Hematopoietic multipotent progenitor cell (in vitro differentiated cells): ENCODE measurements around the gene ZNRF4. TPM values are rescaled to one million over a fixed set of nuclear protein-coding genes. Genes with fewer than 3 reads are reported as not detected.
"Not testable (repeated sequence)": the region's sequence is repeated elsewhere in the genome, so short reads cannot be mapped to it uniquely, and the experiment has no call there.

Source experiments
- DNase-seq, 3 donors: peaks; one replicate each; pipeline ENCODE4 v3.0.0-alpha.2; 2011 to 2015; ENCODE audit warnings: low read depth in 2 of 3, low spot score in 2 of 3
- total RNA-seq: library from RNA; depleted of rRNA; stranded (reverse); fragments of >200 nt; gene quantifications from one replicate; pipeline ENCODE4 v1.2.3, GENCODE V29; 2012

The ZNRF4 gene
- total RNA-seq, result not detected

GRCh38 chr19:5455367-5456129 lies at the start of gene ZNRF4:
ZNRF4 (plus strand) TSS chr19:5455417; CDS start chr19:5455492, 75 bp downstream.
- no peak for DNase-seq

GRCh38 chr19:5406198-5406597 lies 49.0 kb upstream of the ZNRF4 start:
- DNase-seq, result not testable (repeated sequence)

- DNase-seq, result no peak
Measured at GRCh38 chr19:5406816-5407215, 48.4 kb upstream of the ZNRF4 start.

GRCh38 chr19:5407356-5407755 lies 47.9 kb upstream of the ZNRF4 start:
- DNase-seq, result no peak

- DNase-seq, result no peak
Measured at GRCh38 chr19:5417495-5418436, 37.5 kb upstream of the ZNRF4 start.

GRCh38 chr19:5418677-5419076 lies 36.5 kb upstream of the ZNRF4 start:
- DNase-seq, result no peak

GRCh38 chr19:5420953-5421352 lies 34.3 kb upstream of the ZNRF4 start:
- DNase-seq, result no peak

- no peak for DNase-seq
Measured at GRCh38 chr19:5423567-5424125, 31.6 kb upstream of the ZNRF4 start.

GRCh38 chr19:5424192-5424973 lies 30.8 kb upstream of the ZNRF4 start:
- DNase-seq, result no peak

GRCh38 chr19:5425260-5425659 lies 30.0 kb upstream of the ZNRF4 start:
- no peak for DNase-seq

- no peak for DNase-seq
Measured at GRCh38 chr19:5430237-5430636, 25.0 kb upstream of the ZNRF4 start.

GRCh38 chr19:5432687-5433086 lies 22.5 kb upstream of the ZNRF4 start:
- no peak for DNase-seq

- DNase-seq, result no peak
Measured at GRCh38 chr19:5434351-5434917, 20.8 kb upstream of the ZNRF4 start.

- no peak for DNase-seq
Measured at GRCh38 chr19:5434970-5435641, 20.1 kb upstream of the ZNRF4 start.

GRCh38 chr19:5435642-5436017 lies 19.6 kb upstream of the ZNRF4 start:
- no peak for DNase-seq

GRCh38 chr19:5436106-5436947 lies 18.9 kb upstream of the ZNRF4 start:
- DNase-seq, result peak in 1 of 3 donors; percentile 12

GRCh38 chr19:5436948-5437306 lies 18.3 kb upstream of the ZNRF4 start:
- no peak for DNase-seq

- DNase-seq, result not testable (repeated sequence)
Measured at GRCh38 chr19:5438756-5439155, 16.5 kb upstream of the ZNRF4 start.

GRCh38 chr19:5439452-5439851 lies 15.8 kb upstream of the ZNRF4 start:
- DNase-seq, result no peak
